ENCODE measurements around the gene LOXL1. TPM values are rescaled to one million over a fixed set of nuclear protein-coding genes. Genes with fewer than 3 reads are reported as not detected.

The LOXL1 gene
- total RNA-seq, 2 experiments from 2014 or later: 2.1 to 2.4 TPM

DNA sequence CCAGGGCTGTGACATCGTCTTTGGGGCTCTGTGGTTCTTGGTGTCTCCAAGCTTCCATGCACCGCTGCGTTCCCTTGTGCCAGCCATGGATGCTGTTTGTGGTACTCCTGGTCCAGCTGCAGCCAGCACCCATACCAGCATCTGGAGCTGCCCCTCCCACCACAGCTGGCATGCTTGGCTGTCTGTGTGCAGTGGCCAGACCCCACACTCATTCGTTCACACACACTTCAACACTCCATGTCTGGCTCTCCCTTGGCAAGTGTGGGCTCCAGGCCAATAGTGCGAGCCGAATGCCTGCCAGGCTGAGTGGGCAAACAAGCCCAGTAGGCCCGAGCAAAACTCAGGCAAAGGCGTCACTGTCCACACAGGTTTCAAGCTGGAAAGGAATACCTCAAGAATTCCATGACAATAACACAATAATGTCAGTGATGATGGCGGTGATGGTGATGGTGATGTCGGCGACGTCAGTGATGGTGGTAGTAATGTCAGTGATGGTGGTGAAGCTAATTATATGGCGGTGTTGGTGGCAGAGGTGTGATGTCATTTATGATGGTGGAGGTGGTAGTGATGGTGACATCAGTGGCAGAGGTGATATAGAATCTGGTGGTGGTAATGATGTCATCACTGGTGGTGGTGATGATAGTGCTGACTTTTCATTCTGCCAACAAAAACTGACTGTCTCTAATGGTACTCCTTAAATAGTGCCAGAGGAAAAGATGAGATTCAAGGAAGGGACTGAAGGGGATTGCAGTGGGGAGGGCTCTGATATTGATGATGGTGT, 33.6 kb upstream of the LOXL1 start:
- Mint-ChIP-seq H3K36me3 (no peaks in the 10 kb centered on the region), H3K27ac (no peak overlapping the region)
- no peak for DNase-seq

DNA sequence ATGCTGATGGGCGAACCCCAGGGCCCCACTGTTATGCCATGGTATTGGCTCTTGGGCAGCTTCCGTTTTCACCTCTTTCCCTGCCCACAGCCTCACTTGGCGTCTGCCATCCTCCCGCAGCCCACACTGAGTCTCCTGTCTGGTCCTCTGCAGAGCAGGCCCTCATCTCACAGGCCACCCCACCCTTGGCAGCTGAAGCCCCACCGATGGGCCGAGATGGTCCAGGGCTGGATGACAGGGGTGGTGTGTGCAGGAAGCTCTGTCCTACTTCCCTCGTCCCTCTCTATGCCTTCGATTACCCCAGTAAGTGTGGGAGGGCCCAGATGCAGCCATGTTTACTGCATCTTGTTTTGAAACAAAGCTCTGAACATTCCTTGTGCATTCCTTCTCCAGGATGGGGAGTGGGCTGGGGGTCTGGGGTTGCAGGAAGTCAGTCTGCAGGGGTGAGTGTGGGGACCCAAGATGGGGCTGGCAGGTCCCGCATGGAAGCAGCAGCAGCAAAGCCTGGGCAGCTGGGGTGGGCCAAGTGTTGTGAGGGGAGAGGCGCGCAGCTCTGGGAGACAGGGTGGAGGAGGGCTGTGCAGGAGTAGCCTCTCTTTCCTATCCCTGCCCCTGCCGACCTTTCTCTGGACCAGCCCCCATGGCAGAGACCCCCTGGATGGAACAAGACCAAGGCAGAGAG, 32.0 kb upstream of the LOXL1 start:
- Mint-ChIP-seq H3K4me3 (no peak overlapping the region), H3K36me3 (no peaks in the 10 kb centered on the region), H3K27me3 (no peaks in the 10 kb centered on the region), H3K4me1 (peaks cover 2% of the 10 kb centered on the region), H3K27ac (no peak overlapping the region), H3K9me3 (no peaks in the 10 kb centered on the region)
- DNase-seq: no peak

More for the DNA sequence above, 33.6 kb upstream of the LOXL1 start:
- H3K9me3 Mint-ChIP-seq: no peaks in the 10 kb centered on the region
- H3K27me3 Mint-ChIP-seq: no peaks in the 10 kb centered on the region
- no peak overlapping the region for H3K4me3 Mint-ChIP-seq
- peaks cover 2% of the 10 kb centered on the region for H3K4me1 Mint-ChIP-seq

DNA sequence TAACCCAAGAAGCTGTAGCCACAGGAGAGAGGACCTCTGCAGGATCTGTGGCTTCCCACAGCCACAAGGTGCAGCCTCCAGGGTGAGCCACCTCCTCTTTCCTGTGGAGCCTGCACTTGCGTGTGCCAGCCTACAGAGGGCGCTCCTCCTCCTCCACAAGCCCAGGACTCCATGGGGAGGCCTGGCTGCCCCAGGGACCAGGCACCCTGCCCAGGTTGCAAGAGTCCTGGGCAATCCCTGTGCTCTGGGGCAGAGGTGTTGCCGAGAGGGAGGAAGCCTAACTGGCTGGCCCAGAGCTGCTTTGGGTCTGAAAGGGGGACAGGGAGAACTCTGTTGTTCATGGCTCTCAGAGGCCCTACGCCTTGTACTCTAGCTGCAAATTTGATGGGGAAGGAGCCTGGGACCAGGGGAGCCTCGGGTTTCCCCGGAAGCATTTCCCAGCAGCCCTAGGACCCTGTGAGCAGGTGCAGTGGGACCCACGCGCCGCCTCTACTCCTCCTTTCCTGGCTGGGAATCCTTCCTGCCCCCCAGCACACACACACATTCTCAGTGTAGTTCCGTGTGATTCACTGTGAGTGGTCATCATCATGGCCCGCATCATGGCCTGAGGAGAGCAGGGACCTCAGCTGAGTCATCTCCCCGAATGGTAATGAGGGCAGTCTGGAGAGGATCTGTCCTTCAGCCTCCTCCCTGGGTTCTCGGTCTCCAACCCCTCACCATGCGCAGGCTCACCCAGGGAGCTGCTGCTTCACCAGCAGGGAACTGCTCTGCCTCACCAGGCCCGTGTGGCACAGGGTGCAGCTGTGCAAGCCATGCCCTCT, 28.6 kb upstream of the LOXL1 start:
- Mint-ChIP-seq H3K9me3 (no peaks in the 10 kb centered on the region), H3K4me1 (peaks cover 2% of the 10 kb centered on the region), H3K36me3 (no peaks in the 10 kb centered on the region), H3K4me3 (no peak overlapping the region), H3K27ac (no peak overlapping the region), H3K27me3 (no peaks in the 10 kb centered on the region)
- peak; percentile 68 for DNase-seq

DNA sequence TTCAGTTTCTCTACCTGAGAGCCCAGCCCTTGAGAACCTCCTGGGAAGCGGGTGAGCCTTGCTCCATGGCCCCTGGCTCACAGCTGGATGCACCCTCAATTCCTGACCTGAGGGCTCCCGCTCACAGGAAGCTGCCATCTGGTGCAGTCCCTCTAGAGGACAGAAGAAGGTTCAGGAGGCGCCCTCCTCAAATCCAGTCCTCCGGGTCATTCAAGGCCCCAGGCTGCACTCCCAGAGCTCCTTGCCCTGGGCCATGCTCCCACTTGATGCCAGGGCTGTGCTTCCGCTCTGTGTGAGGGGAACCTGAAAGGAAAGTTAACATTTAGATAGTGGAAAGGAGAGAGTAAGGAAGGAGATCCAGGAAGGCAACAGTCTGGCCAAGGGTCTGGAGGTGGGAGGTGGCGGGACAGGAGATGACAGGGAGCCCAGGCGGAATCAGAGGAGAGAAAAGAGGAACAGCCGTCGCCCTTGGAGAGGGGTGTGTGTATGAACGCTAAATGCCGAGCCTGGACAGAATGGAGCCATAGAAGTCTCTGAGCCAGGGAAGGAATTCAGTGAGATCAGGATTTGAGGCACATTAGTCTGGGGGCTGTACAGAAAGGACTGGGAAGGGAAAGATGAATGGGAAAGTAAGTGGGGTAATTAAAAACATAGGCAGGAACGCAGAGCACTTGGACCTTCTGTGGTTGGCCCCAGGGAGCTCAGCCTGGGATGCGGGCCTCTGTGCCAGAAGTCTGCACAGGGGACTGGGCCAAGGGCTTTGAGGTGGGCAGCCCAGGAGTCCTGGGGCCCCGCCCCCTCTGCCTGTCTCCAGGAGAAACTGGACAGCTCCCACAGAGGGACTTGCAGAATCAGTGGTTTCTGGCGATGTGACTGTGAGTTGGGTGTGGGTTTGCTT, 26.8 kb upstream of the LOXL1 start:
- DNase-seq: no peak
- no peak overlapping the region for H3K4me3 Mint-ChIP-seq
- no peak overlapping the region for H3K27ac Mint-ChIP-seq
- no peaks in the 10 kb centered on the region for H3K27me3 Mint-ChIP-seq
- H3K36me3 Mint-ChIP-seq: no peaks in the 10 kb centered on the region
- no peaks in the 10 kb centered on the region for H3K9me3 Mint-ChIP-seq
- H3K4me1 Mint-ChIP-seq: peaks cover 2% of the 10 kb centered on the region

GRCh38 chr15:73900095-73900712, 26.1 kb upstream of the LOXL1 start:
- Mint-ChIP-seq H3K4me1 (peaks cover 2% of the 10 kb centered on the region), H3K27me3 (no peaks in the 10 kb centered on the region), H3K4me3 (no peak overlapping the region), H3K36me3 (no peaks in the 10 kb centered on the region), H3K9me3 (no peaks in the 10 kb centered on the region), H3K27ac (no peak overlapping the region)
- no peak for DNase-seq

GRCh38 chr15:73901126-73901810, 25.0 kb upstream of the LOXL1 start:
- H3K27me3 Mint-ChIP-seq: no peaks in the 10 kb centered on the region
- H3K27ac Mint-ChIP-seq: no peak overlapping the region
- peaks cover 2% of the 10 kb centered on the region for H3K4me1 Mint-ChIP-seq
- no peaks in the 10 kb centered on the region for H3K9me3 Mint-ChIP-seq
- H3K36me3 Mint-ChIP-seq: no peaks in the 10 kb centered on the region
- no peak overlapping the region for H3K4me3 Mint-ChIP-seq
- no peak for DNase-seq

DNA sequence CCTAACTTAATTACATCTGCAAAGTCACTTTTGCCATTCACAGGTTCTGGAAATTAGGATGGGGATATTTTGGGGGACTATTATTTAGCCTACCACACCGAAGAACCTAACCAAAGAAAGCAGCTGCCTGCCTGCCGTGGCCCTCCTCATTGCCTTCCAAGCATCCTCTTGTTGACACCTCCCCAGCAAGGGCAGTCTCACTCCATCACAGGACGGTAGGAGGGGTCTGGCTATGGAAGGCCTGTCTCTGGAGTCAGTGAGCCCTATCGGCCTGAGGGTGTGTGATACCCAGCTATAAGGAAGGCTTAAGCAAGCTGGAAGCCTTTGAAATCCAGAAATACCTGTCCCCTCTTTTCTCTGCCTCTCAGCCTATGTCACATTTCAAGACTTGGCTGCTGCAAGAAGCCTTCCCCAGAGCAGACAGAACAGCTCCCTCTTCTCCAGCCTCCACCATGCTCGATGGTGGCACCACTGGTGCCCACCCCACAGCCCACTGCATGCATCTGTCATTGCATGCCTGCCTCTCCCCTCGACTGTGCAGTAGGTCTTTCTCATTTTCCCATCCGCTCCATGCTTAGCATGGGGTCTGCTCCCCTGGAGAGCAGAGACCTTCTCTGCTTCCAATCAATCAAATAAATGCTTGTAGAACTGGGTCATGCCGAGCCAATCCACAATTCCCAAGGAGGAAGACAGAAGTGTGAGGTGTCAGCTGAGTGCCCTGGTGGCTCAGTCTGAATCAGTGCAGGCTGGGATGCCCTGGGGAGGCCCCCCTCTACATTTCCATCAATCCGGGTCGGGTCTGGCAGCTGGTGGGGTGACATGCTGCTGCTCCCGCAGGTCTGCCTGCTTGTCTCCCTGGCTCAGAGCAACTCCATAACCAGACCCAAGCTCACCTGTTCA, 23.9 kb upstream of the LOXL1 start:
- H3K9me3 Mint-ChIP-seq: no peaks in the 10 kb centered on the region
- H3K27me3 Mint-ChIP-seq: no peaks in the 10 kb centered on the region
- no peak overlapping the region for H3K27ac Mint-ChIP-seq
- H3K4me3 Mint-ChIP-seq: no peak overlapping the region
- DNase-seq: no peak
- H3K36me3 Mint-ChIP-seq: no peaks in the 10 kb centered on the region
- no peaks in the 10 kb centered on the region for H3K4me1 Mint-ChIP-seq

- no peak for DNase-seq
- no peaks in the 10 kb centered on the region for H3K36me3 Mint-ChIP-seq
- no peak overlapping the region for H3K4me3 Mint-ChIP-seq
- no peak overlapping the region for H3K27ac Mint-ChIP-seq
- no peaks in the 10 kb centered on the region for H3K9me3 Mint-ChIP-seq
- no peaks in the 10 kb centered on the region for H3K4me1 Mint-ChIP-seq
- no peaks in the 10 kb centered on the region for H3K27me3 Mint-ChIP-seq
Observed at GRCh38 chr15:73904026-73904815, 22.0 kb upstream of the LOXL1 start.

DNA sequence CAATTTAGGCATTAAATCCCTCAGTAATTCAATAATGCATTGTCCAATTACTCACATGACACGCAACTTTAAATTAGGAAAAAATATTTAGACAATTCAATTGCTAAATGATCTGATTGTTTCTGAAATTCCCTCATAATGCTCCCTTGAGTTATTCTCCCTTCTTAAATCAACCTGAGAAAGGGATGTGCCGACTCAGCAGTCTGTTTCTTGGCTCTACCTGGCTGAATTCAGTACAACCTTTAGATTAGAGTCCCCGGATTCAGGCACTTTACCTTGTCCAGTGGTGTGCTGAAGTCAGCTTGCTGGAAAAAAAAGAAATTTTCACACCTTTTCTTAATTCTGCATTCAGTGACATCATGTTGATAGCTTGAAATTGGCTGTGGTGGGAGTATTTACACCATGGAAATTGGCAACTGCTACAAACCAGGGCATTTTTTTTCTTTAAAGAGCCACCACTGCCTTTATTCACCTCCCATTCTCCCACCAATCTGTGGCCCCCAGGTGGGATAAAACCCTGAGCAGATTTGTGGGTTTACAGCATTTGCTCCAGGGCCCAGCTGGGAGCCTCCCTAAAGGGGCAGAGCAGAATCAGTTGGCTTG, 20.9 kb upstream of the LOXL1 start:
- H3K27me3 Mint-ChIP-seq: no peaks in the 10 kb centered on the region
- H3K4me1 Mint-ChIP-seq: no peaks in the 10 kb centered on the region
- DNase-seq: no peak
- H3K4me3 Mint-ChIP-seq: no peak overlapping the region
- H3K27ac Mint-ChIP-seq: no peak overlapping the region
- no peaks in the 10 kb centered on the region for H3K36me3 Mint-ChIP-seq
- no peaks in the 10 kb centered on the region for H3K9me3 Mint-ChIP-seq

GRCh38 chr15:73906346-73907034, 19.8 kb upstream of the LOXL1 start:
- H3K36me3 Mint-ChIP-seq: no peaks in the 10 kb centered on the region
- no peaks in the 10 kb centered on the region for H3K27me3 Mint-ChIP-seq
- no peak for DNase-seq
- no peak overlapping the region for H3K27ac Mint-ChIP-seq
- H3K9me3 Mint-ChIP-seq: no peaks in the 10 kb centered on the region
- H3K4me3 Mint-ChIP-seq: no peak overlapping the region
- no peaks in the 10 kb centered on the region for H3K4me1 Mint-ChIP-seq

GRCh38 chr15:73907035-73907408, 19.2 kb upstream of the LOXL1 start:
- Mint-ChIP-seq H3K36me3 (no peaks in the 10 kb centered on the region), H3K27me3 (no peaks in the 10 kb centered on the region), H3K9me3 (no peaks in the 10 kb centered on the region), H3K27ac (no peak overlapping the region), H3K4me3 (no peak overlapping the region), H3K4me1 (no peaks in the 10 kb centered on the region)
- DNase-seq: no peak
